ENCODE results near the gene COL21A1. TPM values are rescaled to one million over a fixed set of nuclear protein-coding genes. Genes with fewer than 3 reads are reported as not detected.

COL21A1 gene
- total and polyA plus RNA-seq, 7 donors, result 0.24 to 7.1 (median 0.65) TPM

DNA sequence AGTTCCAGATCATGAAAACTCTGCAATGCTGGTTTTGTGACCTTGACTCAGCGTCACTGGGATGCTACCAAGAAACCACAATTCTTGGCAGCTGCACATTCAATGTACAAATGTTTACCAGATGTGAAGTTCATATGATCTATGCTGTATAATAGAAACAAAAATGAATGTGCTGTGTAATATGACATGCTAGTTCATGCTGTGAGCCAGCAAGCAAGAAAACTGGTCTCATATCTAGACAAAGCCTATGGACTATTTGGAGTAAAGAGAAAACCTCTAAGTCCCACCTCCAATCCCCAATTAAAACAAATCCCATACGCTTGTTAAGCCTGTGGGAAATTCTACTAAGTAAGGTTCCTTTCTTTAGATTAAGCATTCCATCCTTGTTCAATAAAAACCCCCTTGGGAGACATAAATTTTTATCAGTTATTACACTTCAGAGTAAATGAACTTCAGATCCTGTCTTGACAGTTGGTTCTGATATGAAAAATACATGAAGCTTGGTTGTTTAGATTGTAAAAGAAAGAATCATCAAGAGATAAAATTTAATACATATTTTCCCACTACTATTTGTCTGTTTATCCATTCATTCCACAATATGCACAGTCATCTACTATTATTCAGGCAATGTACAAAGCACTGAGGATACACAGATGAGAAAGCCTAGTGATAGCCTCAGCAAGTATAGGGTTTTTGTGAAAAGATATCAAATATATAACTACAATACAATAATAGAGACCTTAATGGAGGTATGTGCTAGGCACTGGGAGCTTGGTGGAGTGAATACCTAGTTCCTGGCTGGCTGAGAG, 20.1 kb downstream of the COL21A1 start:
- Histone ChIP-seq H3K27me3 (ENCODE audit: insufficient read depth in 3 of 3, low read length in 2 of 3) (no peaks in the 10 kb centered on the region), H3K9me3 (no peaks in the 10 kb centered on the region), H3K4me1 (no peaks in the 10 kb centered on the region), H3K4me3 (no peak overlapping the region), H3K36me3 (ENCODE audit: insufficient read depth in 1 of 2, low read depth in 1 of 2) (no peaks in the 10 kb centered on the region), H3K27ac (no peak overlapping the region)
- DNase-seq (no peak), ATAC-seq (no peak)
- TF ChIP-seq, protein P1, sequence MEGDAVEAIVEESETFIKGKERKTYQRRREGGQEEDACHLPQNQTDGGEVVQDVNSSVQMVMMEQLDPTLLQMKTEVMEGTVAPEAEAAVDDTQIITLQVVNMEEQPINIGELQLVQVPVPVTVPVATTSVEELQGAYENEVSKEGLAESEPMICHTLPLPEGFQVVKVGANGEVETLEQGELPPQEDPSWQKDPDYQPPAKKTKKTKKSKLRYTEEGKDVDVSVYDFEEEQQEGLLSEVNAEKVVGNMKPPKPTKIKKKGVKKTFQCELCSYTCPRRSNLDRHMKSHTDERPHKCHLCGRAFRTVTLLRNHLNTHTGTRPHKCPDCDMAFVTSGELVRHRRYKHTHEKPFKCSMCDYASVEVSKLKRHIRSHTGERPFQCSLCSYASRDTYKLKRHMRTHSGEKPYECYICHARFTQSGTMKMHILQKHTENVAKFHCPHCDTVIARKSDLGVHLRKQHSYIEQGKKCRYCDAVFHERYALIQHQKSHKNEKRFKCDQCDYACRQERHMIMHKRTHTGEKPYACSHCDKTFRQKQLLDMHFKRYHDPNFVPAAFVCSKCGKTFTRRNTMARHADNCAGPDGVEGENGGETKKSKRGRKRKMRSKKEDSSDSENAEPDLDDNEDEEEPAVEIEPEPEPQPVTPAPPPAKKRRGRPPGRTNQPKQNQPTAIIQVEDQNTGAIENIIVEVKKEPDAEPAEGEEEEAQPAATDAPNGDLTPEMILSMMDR (IDR thresholded peaks at IDR 0.05), result no peak
- WGBS, 3 donors, result 51 to 55% (median 51%) methylated on average over 2 of the region's 2 CpGs
- intact Hi-C loops (cut with DNase I), result no loop called here

DNA sequence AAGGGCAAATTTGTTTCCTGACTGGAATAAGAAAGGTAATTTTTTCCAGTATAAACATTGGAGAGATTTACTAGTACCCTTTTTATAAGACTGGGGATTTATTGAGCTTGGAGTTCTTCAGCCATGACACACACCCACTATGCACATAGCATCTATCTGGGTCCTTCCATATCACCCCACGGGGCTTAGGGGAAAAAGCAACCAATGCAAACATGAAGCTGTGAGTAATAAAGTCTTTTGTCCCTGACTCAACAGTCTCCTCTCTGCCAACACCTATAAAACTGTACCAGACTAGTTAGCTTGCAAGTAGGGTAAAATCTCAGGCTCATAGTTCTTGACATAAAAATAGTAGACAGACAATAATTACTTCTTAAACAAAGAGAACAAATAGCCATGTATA, 23.4 kb downstream of the COL21A1 start:
- intact Hi-C loops (cut with DNase I), result no loop called here
- Histone ChIP-seq H3K27ac (no peak overlapping the region), H3K4me1 (no peaks in the 10 kb centered on the region), H3K27me3 (ENCODE audit: insufficient read depth in 3 of 3, low read length in 2 of 3) (no peaks in the 10 kb centered on the region), H3K9me3 (no peaks in the 10 kb centered on the region), H3K4me3 (no peak overlapping the region), H3K36me3 (ENCODE audit: insufficient read depth in 1 of 2, low read depth in 1 of 2) (no peaks in the 10 kb centered on the region)
- WGBS, 3 donors, result 76 to 88% (median 77%) methylated on average over 1 of the region's 1 CpG
- DNase-seq (no peak), ATAC-seq (no peak)
- TF ChIP-seq, protein P1 (IDR thresholded peaks at IDR 0.05), result no peak

DNA sequence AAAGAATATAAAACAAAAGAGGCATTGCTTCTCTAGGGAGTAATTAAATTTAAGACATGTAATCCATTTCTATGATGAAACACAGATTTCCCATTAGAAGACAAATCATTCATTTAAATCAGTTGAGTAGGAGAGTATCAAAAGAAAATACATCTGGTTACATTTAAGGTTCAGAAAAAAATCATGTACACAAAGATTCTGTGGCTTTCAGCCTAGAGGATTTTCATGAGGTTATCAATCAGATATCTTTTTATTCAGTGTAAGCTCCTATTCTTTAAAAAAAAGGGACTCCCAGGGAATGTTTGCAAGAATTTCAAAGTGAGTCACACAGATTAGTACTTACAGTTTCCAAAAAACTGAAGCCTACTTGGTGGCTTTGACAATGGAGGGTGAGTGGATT, 24.9 kb downstream of the COL21A1 start:
- Histone ChIP-seq H3K36me3 (ENCODE audit: insufficient read depth in 1 of 2, low read depth in 1 of 2) (no peaks in the 10 kb centered on the region), H3K4me1 (no peaks in the 10 kb centered on the region), H3K4me3 (no peak overlapping the region), H3K27me3 (ENCODE audit: insufficient read depth in 3 of 3, low read length in 2 of 3) (no peaks in the 10 kb centered on the region), H3K9me3 (no peaks in the 10 kb centered on the region), H3K27ac (no peak overlapping the region)
- intact Hi-C loops (cut with DNase I), result no loop called here
- DNase-seq (no peak), ATAC-seq (no peak)
- TF ChIP-seq, protein P1 (IDR thresholded peaks at IDR 0.05), result no peak

DNA sequence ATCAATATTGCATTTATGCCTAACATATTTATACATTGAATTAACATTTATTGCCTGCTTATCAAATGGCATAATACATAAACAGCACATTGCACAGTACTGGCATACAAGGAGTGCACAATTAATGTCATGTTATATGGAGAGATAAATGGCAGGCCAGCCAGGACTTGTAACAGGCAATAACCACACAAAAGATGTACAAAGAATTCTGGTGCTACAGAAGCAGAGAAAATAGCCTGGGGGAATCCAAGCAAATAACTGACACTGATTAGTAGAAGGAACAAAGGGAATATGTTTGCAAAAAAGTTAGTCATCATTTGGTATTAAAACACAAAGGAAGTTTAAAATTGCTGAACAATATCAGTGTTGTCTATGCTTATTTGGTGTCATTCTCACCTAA, 27.3 kb downstream of the COL21A1 start:
- Histone ChIP-seq H3K27ac (no peak overlapping the region), H3K4me3 (no peak overlapping the region), H3K4me1 (no peaks in the 10 kb centered on the region), H3K9me3 (no peaks in the 10 kb centered on the region), H3K27me3 (ENCODE audit: insufficient read depth in 3 of 3, low read length in 2 of 3) (peaks cover 0 to 2% (median 0%) of the 10 kb centered on the region in 3 donors), H3K36me3 (ENCODE audit: insufficient read depth in 1 of 2, low read depth in 1 of 2) (no peaks in the 10 kb centered on the region)
- DNase-seq (no peak), ATAC-seq (no peak)
- intact Hi-C loops (cut with DNase I), result no loop called here
- TF ChIP-seq, protein P1 (IDR thresholded peaks at IDR 0.05), result no peak

DNA sequence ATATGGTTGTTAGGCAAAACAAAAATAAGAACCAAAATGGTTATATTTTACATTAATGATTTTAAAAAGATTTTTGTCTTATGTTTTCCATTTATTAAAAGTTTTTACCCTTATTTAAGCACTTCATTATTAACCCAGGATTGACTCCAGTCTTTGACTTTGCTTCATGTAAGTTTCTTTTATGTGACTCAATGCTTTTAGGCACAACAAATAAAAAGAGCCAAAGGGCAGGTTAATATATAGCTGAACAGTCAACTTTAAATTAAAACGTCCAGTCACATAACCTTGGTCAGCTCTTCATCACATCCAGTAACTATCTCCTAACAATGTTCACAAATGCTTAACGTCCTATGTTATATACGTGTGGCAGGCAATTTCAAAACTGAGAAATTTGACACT, 32.7 kb downstream of the COL21A1 start:
- no peak overlapping the region for H3K4me3 ChIP-seq

More for the DNA sequence above, 32.7 kb downstream of the COL21A1 start:
- Histone ChIP-seq H3K36me3 (ENCODE audit: insufficient read depth in 1 of 2, low read depth in 1 of 2) (no peaks in the 10 kb centered on the region), H3K27ac (no peak overlapping the region), H3K9me3 (no peaks in the 10 kb centered on the region), H3K4me1 (no peaks in the 10 kb centered on the region), H3K27me3 (ENCODE audit: insufficient read depth in 3 of 3, low read length in 2 of 3) (peaks cover 0 to 2% (median 0%) of the 10 kb centered on the region in 3 donors)
- intact Hi-C loops (cut with DNase I), result no loop called here
- TF ChIP-seq, protein P1 (IDR thresholded peaks at IDR 0.05), result no peak
- 68 to 86% (median 71%) methylated on average over 3 of the region's 3 CpGs for WGBS, 3 donors
- DNase-seq, result no peak
- no peak for ATAC-seq

Data from psoas muscle (tissue), 8 donors.